SK-N-MC (cell line): ENCODE results near the gene ANK3.

Experiments used
- EZH2 ChIP-seq: fragments of 200-600 bp; sonication (generic); IDR thresholded peaks from one replicate; pipeline ENCODE4 v1.6.1; 2017; ENCODE audit warnings: antibody characterized with exemption
- FOXP2 ChIP-seq: optimal IDR thresholded peaks from 2 replicates; pipeline ENCODE3; 2011; ENCODE audit warnings: mild to moderate bottlenecking, moderate library complexity; ENCODE audit not compliant: insufficient read depth; ENCODE audit errors: extremely low read length, control extremely low read depth
- POLR2AphosphoS5 ChIP-seq: IDR thresholded peaks from 2 replicates; pipeline ENCODE4 v1.6.1; 2012; ENCODE audit warnings: mild to moderate bottlenecking, low read depth, low read length, borderline replicate concordance

- TF ChIP-seq EZH2 (no peak), FOXP2 (no peak), POLR2AphosphoS5 (no peak)
Measured at GRCh38 chr10:60347270-60347669, 42.4 kb downstream of the ANK3 start.
